ENCODE results near the gene FBXW5. TPM values are rescaled to one million over a fixed set of nuclear protein-coding genes. Genes with fewer than 3 reads are reported as not detected.

Gene FBXW5
- total and polyA plus RNA-seq, 2 experiments from 2014 or later = 27.0 to 111 TPM

- no peak overlapping the region for H3K4me3 Mint-ChIP-seq
- Histone ChIP-seq H3K79me2 (replicated peaks; ENCODE audit: insufficient read depth) (no peaks in the 10 kb centered on the region; the same call in 1 of the 2 replicates), H3K27me3 (ENCODE audit: insufficient read depth) (no peaks in the 10 kb centered on the region), H4K20me1 (replicated peaks; ENCODE audit: insufficient read depth) (peaks cover 7% of the 10 kb centered on the region; the same call in 1 of the 2 replicates), H3K4me2 (no peak overlapping the region), H3K4me3 (no peak overlapping the region), H3K9me2 (ENCODE audit: insufficient read depth) (no peaks in the 10 kb centered on the region), H2AFZ (no peak overlapping the region), H3F3A (replicated peaks; ENCODE audit: low read depth) (no peaks in the 10 kb centered on the region), H3K27ac (ENCODE audit: low read depth) (no peak overlapping the region), H3K36me3 (ENCODE audit: insufficient read depth) (peaks cover 8% of the 10 kb centered on the region), H3K4me1 (ENCODE audit: insufficient read depth) (no peaks in the 10 kb centered on the region)
- DNase-seq (ENCODE audit: low spot score) (no peak), ATAC-seq (no peak)
- H3K27me3 Mint-ChIP-seq (ENCODE audit: insufficient read depth, low read depth, poor library complexity) = peaks cover 12% of the 10 kb centered on the region
- H3K4me1 Mint-ChIP-seq = no peaks in the 10 kb centered on the region
- no peak for TF ChIP-seq EZH2phosphoT487 (IDR thresholded peaks at IDR 0.05; ENCODE audit: unreplicated experiment)
- no peaks in the 10 kb centered on the region; the same call in 2 of the 3 replicates for H3K9me3 Mint-ChIP-seq
- peaks cover 57% of the 10 kb centered on the region for H3K36me3 Mint-ChIP-seq (ENCODE audit: low read depth)
- no peak overlapping the region for H3K27ac Mint-ChIP-seq
Observed at GRCh38 chr9:136920069-136920468, 24.5 kb downstream of the FBXW5 start.

- Mint-ChIP-seq H3K9me3 (no peaks in the 10 kb centered on the region; the same call in 2 of the 3 replicates), H3K4me1 (no peaks in the 10 kb centered on the region), H3K27ac (no peak overlapping the region), H3K36me3 (ENCODE audit: low read depth) (peaks cover 54% of the 10 kb centered on the region), H3K4me3 (no peak overlapping the region), H3K27me3 (ENCODE audit: insufficient read depth, low read depth, poor library complexity) (peaks cover 12% of the 10 kb centered on the region)
- ATAC-seq (no peak), DNase-seq (ENCODE audit: low spot score) (no peak)
- H3K4me2 ChIP-seq = no peak overlapping the region
- H4K20me1 ChIP-seq (replicated peaks; ENCODE audit: insufficient read depth) = peaks cover 7% of the 10 kb centered on the region; the same call in 1 of the 2 replicates
- no peaks in the 10 kb centered on the region for H3K4me1 ChIP-seq (ENCODE audit: insufficient read depth)
- no peak for TF ChIP-seq ZNF331 (CRISPR knock-in tag; IDR thresholded peaks at IDR 0.05; ENCODE audit: low read depth)
- no peak for TF ChIP-seq ZNF114 (CRISPR knock-in tag; IDR thresholded peaks at IDR 0.05)
- no peak for TF ChIP-seq CREB1 (CRISPR knock-in tag; IDR thresholded peaks at IDR 0.05; ENCODE audit: low read depth)
- no peak for TF ChIP-seq ETS1 (IDR thresholded peaks at IDR 0.05)
- TF ChIP-seq JUNB (IDR thresholded peaks at IDR 0.05; ENCODE audit: unreplicated experiment) = no peak
- no peak for TF ChIP-seq CTCF (conservative IDR thresholded peaks at IDR 0.05; ENCODE audit: low read depth in 2 of 2)
- TF ChIP-seq ZNF462 (CRISPR knock-in tag; IDR thresholded peaks at IDR 0.05) = no peak
- H2AFZ ChIP-seq = no peak overlapping the region
- no peaks in the 10 kb centered on the region; the same call in 1 of the 2 replicates for H3K79me2 ChIP-seq (replicated peaks; ENCODE audit: insufficient read depth)
- no peaks in the 10 kb centered on the region for H3F3A ChIP-seq (replicated peaks; ENCODE audit: low read depth)
- no peaks in the 10 kb centered on the region for H3K9me2 ChIP-seq (ENCODE audit: insufficient read depth)
- H3K27ac ChIP-seq (ENCODE audit: low read depth) = no peak overlapping the region
- no peaks in the 10 kb centered on the region for H3K27me3 ChIP-seq (ENCODE audit: insufficient read depth)
- H3K4me3 ChIP-seq = no peak overlapping the region
- peaks cover 5% of the 10 kb centered on the region for H3K36me3 ChIP-seq (ENCODE audit: insufficient read depth)
Observed at GRCh38 chr9:136917902-136918301, 26.6 kb downstream of the FBXW5 start.
